Cerebellar nuclear complex (tissue), 1 donor: Measurements from ENCODE around the gene C2CD4C.
"Not testable (repeated sequence)": the region's sequence is repeated elsewhere in the genome, so short reads cannot be mapped to it uniquely, and the experiment has no call there.

Experiments used
- DNase-seq, 2 experiments: peaks; one replicate each; lab custom pipeline; 2025; lab: John Stamatoyannopoulos, UW

Gene C2CD4C

GRCh38 chr19:408902-409515 lies at the start of gene C2CD4C:
C2CD4C (minus strand) TSS chr19:409147; CDS start chr19:408361, 786 bp downstream.
- no peak for DNase-seq

DNA sequence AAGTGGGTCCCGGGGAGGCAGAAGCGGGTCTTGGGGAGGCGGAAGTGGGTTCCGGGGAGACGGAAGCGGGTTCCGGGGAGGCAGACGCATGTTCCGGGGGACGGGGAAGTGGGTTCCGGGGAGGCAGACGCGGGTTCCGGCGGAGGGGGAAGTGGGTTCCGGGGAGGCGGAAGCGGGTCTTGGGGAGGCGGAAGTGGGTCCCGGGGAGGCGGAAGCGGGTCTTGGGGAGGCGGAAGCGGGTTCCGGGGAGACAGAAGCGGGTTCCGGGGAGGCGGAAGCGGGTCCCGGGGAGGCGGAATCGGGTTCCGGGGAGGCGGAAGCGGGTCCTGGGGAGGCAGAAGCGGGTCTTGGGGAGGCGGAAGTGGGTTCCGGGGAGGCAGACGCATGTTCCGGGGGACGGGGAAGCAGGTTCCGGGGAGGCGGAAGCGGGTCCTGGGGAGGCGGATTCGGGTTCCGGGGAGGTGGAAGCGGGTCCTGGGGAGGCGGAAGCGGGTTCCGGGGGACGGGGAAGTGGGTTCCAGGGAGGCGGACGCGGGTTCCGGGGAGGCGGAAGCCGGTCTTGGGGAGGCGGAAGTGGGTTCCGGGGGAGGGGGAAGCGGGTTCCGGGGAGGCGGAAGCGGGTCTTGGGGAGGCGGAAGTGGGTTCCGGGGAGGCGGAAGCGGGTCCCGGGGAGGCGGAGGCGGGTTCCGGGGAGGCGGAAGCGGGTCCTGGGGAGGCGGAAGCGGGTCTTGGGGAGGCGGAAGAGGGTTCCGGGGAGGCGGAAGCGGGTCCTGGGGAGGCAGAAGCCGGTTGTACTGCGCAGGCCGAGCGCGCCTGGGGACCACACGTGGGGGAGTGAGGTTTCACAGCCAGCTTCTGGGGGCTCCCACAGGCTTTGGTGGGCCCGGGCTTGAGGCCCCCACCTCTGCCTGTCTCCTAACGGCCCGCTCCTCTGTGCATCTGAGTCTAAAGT lies 49.4 kb upstream of the C2CD4C start:
- no peak for DNase-seq

GRCh38 chr19:457636-458035 lies 48.7 kb upstream of the C2CD4C start:
- DNase-seq, result no peak

- no peak for DNase-seq
These were observed 47.7 kb upstream of the C2CD4C start for GRCh38 chr19:456547-457110.

DNA sequence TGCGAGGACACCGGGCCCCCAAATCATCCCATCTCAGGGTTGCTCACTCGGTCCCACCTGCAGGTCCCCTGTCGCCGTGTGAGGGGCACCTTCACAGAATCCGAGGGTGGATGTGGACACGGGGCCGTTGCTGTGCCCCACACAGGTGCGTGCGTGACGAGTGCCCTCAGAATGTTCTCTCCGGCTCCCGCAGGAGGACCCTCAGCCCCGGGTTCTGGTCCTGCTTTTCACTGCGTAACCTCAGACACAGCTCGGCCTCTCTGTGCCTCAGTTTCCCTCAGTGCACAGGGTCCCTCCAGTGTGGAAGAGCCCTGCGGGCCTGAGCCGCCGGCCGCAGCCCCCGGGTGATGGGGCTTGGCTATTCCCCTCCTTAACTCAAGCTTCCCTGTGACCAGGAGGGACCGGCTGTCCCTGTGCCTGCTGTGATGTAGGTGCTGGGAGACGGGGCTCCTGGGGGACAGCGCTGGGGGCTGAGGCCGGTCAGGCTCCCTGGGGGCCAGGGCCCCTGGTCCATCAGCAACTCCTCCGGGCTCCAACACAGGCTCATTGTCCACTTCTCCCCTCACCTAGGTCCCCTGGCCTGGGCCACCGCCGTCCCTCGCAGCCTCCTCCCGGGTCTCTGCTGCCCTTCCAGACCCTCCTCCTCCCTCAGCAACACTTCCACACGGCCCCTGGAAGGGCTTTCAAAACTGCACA lies 47.1 kb upstream of the C2CD4C start:
- no peak for DNase-seq

DNA sequence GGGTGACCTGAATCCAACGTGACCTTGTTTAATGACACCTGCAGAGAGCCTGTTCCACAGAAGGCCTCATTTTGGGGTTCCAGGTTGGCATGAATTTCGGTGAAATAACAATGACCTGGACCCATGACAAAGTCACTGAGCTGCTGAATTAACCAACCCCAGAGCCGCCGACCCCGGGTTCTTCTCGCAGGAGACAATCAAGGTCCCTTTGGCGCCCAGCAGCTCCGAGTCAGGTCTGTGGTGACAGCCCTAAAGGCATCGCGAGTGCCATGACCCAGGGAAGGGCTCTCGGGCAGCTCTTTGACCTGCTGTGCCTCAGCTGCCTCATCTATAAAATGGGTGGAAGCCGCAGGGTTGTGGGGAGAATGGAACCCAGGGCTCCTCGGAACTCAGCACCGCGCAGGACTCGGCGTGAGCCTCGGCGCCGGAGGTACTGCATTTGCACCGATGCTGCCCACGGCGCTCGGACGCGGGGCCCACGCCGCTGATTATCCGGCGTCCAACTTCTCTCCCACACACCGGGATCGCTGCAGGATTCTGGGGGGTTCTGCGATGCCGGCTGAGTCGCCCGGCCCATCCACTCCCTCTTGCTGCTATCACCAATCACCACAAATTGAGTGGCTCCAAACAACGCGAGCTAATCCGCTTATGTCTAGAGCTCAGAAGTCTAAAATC lies 46.2 kb upstream of the C2CD4C start:
- DNase-seq, result no peak

DNA sequence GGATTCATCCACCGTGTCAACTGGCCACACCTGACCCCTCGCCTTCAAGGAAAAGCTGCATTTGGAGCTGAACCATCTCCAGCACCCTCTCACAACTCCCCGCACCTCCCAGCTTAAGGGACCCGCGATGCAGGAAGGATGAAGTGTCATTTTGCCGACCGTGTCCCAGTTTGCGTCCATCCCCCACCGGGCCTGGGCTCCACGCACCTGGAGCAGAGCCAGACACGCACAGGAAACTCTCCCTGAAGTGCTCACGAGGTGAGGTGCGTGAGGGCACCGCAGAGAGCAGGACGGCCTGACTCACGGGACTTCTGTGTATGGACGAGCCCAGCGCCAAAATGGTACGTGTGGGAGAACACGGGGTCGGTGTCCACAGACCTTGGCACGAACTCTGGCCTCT lies 44.7 kb upstream of the C2CD4C start:
- no peak for DNase-seq

GRCh38 chr19:452829-453228 lies 43.9 kb upstream of the C2CD4C start:
- no peak for DNase-seq

DNA sequence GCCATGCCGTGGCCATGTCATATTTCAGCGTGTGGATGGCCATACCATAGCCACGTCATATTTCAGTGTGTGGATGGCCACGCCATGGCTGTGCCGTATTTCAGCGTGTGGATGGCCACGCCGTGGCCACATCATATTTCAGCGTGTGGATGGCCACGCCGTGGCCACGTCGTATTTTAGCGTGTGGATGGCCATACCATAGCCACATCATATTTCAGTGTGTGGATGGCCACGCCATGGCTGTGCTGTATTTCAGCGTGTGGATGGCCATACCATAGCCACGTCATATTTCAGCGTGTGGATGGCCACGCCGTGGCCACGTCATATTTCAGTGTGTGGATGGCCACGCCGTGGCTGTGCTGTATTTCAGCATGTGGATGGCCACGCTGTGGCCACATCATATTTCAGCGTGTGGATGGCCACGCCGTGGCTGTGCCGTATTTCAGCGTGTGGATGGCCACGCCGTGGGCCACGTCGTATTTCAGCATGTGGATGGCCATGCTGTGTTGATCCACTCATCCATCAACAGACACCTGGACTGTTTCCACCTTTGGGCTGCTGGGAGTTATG lies 42.0 kb upstream of the C2CD4C start:
- DNase-seq, result not testable (repeated sequence)

GRCh38 chr19:449916-450315 lies 41.0 kb upstream of the C2CD4C start:
- no peak for DNase-seq

GRCh38 chr19:447816-448560 lies 39.0 kb upstream of the C2CD4C start:
- DNase-seq, result no peak

GRCh38 chr19:447064-447426 lies 38.1 kb upstream of the C2CD4C start:
- DNase-seq, result no peak

DNA sequence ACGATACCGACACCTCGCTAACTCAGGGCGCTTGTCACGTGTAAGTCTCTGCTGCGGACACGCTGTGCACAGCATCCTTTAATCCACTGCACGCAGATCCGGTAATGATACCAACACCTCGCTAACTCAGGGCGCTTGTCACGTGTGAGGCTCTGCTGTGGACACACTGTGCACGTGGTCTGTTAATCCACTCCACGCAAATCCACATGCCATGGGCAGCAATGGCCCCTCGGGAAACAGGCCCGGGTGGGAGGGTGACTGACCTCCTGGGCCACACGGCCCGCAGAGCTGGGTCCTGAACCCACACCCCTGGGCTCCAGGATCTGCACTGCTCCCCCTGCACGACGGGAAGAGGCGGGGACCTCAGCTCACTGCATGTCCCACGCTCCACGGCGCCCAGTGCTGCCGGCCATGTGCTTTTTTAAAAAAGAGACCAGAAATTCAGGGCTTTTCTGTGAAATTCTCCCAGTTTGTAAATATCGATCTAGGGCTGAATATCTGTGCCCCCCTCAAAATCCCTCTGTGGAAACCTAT lies 35.8 kb upstream of the C2CD4C start:
- DNase-seq, result no peak

DNA sequence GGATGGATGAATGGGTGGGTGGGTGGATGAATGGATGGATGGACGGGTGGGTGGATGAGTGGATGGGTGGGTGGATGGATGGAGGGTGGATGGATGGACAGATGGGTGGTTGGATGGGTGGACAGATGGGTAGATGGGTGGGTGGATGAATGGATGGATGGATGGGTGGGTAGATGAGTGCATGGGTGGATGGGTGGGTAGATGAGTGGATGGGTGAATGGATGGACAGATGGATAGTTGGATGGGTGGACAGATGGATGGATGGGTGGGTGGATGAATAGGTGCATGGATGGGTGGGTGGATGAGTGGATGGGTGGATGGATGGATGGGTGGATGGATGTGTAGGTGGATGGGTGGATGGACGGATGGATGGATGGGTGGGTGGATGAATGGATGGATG lies 34.1 kb upstream of the C2CD4C start:
- no peak for DNase-seq

- no peak for DNase-seq
These were observed 33.1 kb upstream of the C2CD4C start for GRCh38 chr19:442085-442484.

DNA sequence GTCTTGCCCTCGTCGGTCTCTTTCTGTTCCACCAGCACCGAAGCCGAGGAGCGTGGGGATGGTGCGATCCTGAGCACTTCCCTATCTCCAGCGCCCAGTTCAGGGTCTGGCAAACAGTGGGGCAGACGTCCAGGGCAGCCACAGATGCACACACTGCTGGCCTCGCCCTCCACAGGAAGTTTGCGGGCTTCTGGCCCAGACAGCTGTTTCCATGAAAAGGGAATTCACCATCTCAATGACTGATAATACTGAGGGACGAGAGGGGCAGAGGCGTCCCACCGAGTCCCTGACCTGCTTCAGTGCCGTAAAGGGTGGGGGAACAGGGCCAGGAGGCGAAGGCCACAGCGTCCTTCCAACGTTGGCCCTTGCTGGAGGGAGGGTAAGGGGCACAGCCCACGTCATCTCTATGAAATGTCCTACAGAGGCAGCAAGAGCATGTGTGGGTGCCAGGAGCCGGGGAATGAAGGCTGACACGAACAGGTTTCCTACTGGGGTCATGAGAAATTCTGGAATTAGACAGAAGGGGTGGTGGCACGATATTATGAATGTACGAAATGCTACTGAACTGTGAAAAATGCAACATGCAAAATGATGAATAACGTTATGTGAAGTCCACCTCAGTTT lies 32.4 kb upstream of the C2CD4C start:
- DNase-seq, result no peak

DNA sequence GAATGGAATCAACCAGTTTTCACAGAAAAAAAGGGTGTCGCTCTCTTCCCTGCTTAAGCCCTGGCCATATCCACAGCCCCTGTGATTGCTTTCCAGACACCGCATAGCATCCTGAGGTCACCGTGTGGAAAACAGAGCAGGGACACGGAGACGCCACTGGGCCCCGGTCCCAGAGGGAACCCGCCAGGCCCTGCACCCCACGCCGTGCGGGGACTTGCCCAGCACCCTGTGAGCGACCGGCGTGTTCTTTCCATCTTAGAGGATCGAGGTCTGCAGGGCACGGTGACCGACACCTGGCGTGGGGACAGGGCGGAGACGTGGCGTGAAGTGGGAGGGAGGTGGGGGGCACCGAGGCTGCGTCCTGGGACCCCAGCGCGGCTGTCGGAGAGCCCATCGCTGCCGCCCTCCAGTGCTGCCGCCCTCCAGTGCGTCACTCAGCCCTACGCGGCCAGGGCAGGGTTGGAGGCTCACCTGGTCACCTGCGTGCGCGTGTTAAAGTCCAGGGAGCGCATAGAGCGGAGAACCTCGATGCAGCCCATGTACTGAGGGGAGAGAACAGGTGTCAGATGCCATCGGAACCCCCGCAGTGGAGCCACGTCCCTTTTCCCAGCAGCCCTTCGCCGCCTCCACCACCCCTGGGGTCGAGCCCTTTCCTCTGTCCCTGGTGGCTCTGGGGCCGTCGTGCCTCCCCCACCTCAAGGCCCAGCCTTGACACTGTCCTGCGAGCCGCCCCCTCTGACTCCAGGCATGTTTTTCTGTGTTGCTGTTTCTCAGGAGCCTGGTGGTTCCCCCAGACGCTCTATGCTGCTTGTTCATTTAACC lies 31.7 kb upstream of the C2CD4C start:
- no peak for DNase-seq

DNA sequence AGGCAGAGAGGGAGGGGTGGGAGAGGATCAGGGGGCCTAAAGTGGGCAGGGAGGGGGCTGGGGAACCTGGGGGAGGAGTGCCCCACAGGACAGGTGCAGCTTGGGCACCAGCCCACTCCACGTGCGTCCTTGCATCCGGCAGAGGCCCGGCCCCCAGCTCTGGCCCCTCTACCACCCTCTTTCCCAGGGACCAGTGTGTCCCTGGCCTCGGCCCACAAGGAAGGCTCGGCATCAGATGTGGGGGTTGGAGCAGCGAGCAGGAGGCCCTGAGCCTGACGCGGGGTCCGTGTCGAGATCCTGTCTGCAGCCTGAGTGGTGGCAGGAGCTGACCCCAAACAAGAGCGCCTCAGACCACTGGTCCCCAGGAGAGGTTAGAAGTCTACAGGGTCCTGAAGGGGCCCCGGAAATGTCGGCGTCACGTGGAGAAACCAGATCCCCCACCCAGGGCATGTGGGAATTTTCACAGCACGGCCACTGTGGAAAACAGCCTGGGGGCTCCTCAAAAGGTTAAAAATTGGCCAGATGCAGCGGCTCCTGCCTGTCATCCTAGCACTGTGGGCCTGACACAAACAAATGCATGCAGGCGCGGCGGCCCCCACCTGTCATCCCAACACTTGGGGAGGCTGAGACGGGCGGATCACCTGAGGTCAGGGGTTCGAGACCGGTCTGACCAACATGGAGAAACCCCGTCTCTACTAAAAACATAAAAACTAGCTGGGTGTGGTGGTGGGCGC lies 30.4 kb upstream of the C2CD4C start:
- DNase-seq, result no peak
